Subcutaneous adipose tissue (tissue), 4 donors: ENCODE results near the gene ZBTB11. TPM values are rescaled to one million over a fixed set of nuclear protein-coding genes. Genes with fewer than 3 reads are reported as not detected.

Experiments
- total RNA-seq, 4 donors: library from RNA; depleted of rRNA; stranded (reverse); fragments of >200 nt; gene quantifications; one replicate each; pipeline ENCODE4 v1.1.0, GENCODE V29; 2016
- TF ChIP-seq, protein P1 (sequence below): fragments of 450-650 bp; IDR thresholded peaks from one replicate; pipeline ENCODE4 v1.5.1; 2016; ENCODE audit warnings: low read depth, mild to moderate bottlenecking, control low read depth, antibody characterized with exemption, moderate library complexity

Gene ZBTB11
- total RNA-seq, 4 donors from 2014 or later, result 16.0 to 20.4 (median 20.1) TPM

DNA sequence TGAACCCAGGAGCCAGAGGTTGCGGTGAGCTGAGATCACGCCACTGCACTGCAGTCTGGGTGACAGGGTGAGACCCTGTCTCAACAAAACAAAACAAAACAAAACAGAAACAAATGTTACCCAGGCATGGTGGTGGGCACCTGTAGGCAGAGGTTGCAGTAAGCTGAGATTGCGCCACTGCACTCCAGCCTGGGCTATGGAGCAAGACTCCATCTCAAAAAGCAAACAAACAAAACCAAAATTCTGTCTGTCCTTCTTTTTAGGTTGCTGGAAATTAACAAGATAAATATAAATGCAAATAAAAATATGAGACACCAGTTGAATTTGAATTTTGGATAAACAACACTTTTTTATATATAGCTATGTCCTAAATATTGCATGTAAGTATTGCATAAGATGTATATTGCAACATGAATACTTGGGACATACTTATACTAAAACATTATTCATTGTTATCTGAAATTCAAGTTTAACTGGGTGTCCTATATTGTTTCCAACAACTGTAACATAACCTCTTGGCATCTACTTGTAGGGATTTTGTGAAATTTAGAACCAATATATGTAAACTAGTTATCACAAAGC is 42.8 kb upstream of the ZBTB11 start:
- TF ChIP-seq, protein P1, sequence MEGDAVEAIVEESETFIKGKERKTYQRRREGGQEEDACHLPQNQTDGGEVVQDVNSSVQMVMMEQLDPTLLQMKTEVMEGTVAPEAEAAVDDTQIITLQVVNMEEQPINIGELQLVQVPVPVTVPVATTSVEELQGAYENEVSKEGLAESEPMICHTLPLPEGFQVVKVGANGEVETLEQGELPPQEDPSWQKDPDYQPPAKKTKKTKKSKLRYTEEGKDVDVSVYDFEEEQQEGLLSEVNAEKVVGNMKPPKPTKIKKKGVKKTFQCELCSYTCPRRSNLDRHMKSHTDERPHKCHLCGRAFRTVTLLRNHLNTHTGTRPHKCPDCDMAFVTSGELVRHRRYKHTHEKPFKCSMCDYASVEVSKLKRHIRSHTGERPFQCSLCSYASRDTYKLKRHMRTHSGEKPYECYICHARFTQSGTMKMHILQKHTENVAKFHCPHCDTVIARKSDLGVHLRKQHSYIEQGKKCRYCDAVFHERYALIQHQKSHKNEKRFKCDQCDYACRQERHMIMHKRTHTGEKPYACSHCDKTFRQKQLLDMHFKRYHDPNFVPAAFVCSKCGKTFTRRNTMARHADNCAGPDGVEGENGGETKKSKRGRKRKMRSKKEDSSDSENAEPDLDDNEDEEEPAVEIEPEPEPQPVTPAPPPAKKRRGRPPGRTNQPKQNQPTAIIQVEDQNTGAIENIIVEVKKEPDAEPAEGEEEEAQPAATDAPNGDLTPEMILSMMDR, result no peak

DNA sequence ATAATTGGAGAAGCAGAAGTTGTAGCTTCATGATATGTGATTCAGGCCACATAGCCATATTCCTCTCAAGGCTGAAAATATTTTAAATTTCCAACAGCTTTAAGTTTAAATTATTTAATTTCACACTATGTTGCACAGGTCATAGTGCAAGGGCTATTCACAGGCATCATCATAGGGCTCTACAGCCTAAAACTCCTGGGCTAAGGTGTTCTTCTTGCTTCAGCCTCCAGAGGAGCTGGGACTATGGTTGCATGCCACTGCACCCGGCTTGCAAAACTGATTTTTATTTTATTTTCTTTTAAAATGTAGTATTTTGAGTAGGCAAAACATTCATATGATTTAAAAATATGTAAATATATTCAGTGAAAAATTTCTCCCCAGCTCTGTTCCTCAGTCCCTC is 41.5 kb upstream of the ZBTB11 start:
- TF ChIP-seq, protein P1, result no peak

DNA sequence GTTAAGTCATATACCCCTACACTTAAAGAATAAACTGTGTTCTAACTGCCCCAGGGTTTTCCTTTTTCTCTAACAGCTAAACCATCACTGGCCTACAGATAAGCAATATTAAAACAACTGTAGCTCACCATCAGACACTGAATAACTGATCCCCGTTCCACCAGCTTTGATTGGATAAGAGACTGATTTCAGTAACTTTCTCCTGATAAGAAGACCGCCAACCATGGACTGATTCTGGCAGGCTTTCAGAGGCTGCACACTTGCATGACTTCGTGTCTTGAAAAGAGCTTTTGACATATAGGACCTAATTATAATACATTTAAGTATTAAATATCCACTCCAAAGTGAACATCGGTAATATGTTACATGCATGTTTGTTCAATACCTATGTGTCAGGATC is 32.2 kb upstream of the ZBTB11 start:
- TF ChIP-seq, protein P1, result no peak

DNA sequence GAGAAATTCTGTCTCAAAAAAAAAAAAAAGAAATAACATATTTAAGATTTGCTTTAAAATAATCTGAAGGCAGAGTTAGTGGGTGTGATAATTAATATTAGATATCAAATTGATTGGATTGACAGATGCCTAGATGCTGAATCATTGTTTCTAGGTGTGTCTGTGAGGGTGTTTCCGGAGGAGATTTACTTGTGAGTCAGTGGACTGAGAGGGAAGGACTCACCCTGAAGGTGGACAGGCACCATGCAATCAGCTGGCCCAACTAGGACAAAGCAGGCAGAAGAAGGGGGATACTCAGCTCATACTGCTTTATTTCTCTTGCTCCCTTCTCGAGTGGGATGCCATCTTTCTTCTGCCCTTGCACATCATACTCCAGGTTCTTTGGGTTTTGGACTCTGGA is 26.2 kb upstream of the ZBTB11 start:
- TF ChIP-seq, protein P1, result no peak

DNA sequence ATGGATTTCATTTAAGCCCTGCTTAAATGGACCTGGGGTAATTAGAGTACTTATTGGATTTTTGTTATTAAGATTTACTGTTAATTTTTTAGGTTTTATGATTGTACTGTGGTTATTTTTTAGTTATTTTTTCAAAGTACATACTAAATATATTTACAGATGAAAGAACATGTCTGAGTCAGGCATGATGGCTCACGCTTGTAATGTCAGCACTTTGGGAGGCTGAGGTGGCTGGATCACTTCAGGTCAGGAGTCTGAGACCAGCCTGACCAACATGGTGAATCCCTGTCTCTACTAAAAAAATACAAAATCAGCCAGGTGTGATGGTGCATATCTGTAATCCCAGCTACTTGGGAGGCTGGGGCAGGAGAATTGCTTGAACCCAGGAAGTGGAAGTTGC is 25.8 kb upstream of the ZBTB11 start:
- TF ChIP-seq, protein P1, result no peak

DNA sequence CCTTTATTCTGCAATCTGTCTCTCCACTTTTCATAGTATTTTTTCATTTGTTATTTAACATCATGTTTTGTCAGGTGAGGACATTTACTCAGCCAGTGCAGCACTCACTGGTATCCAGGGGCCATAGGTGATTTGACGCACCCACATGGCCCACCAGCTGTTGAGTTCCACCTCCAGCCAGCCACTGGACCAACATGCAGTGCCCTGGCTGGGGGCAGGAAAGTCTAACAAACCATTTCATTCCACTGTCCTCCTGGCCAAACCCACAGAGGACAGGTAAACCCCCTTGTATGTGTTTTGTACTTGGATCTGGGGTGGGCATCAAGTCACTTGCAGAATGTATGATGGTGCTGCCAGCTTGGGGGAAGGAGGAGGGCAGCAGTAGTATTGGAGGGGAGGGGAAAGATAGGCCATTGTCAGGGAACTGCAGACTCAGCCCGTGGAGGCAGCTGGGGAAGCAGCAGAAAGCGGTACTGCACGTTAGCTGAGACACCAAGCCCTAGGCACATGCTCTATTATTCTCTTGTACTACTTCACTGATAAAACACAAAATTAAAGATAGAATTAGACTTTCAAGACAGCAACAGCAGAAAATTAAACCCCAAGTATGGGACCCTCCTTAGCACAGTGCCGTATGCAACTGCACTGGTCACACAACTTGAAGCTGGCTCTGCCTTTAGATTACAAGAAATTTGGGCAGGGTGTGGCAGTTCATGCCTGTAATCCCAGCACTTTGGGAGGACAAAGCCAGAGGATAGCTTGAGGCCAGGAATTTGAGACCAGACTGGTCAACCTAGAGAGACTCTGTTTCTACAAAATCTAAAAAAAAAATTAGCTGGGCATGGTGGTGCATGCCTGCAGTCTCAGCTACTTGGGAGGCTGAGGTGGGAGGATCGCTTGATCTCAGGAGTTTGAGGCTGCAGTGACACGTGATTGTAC is 25.0 kb upstream of the ZBTB11 start:
- TF ChIP-seq, protein P1, result no peak

DNA sequence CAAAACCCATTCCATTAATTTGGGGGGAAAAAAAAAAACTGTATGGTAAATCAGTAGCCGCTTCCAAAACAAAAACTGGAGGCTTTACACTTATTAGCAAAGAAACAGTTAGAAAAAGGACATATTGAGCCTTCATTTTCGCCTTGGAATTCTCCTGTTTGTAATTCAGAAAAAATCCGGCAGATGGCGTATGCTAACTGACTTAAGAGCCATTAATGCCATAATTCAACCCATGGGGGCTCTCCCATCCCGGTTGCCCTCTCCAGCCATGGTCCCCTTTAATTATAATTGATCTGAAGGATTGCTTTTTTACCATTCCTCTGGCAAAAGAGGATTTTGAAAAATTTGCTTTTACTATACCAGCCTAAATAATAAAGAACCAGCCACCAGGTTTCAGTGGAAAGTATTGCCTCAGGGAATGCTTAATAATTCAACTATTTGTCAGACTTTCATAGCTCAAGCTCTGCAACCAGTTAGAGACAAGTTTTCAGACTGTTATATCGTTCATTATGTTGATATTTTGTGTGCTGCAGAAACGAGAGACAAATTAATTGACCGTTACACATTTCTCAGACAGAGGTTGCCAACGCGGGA is 18.9 kb upstream of the ZBTB11 start:
- TF ChIP-seq, protein P1, result no peak
